ENCODE measurements around the gene ATP2B1.

DNA sequence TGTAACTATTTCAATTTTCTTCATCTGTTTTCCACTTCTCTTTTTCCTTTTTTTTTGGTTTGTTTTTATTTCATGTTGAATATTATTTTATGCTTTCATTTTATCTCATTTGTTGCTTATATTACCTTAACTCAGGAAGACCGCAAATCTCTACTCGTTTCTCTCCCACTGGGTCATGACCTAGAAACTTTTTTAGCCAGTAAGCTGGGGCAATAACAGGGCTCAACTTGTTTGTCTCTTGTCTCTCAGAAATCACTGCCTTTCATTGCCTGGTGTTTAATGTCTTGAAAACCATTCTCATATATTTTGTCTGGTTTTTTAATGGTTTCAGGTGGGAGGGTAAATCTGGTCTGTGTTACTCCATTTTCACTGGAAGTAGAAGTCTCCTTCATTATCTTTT lies 36.6 kb upstream of the ATP2B1 start:
- no peak for TF ChIP-seq GATA2 (IDR thresholded peaks at IDR 0.05; ENCODE audit: low read depth, low read length)
- TF ChIP-seq GATA3 (IDR thresholded peaks at IDR 0.05; ENCODE audit: low read depth, low read length) = no peak

Measured in SH-SY5Y (cell line).